Natural killer cell treated with Interleukin-12 subunit alpha and Interleukin-12 subunit beta and Interleukin-15 and Interleukin-18, amount 100 ng/mL, for 72 hours (primary cell): ENCODE results near the gene PLEKHA1. TPM values are rescaled to one million over a fixed set of nuclear protein-coding genes. Genes with fewer than 3 reads are reported as not detected.

Source experiments
- ATAC-seq, 2 donors: fragments of 150-1000 bp; cut with Tn5 transposase in 1 of 2; sonication (Bioruptor Pico), chemical (Tn5 transposase) in 1 of 2; 2 replicates each; pipeline ENCODE4 v1.10.0; 2021
- DNase-seq: peaks from one replicate; pipeline ENCODE4 v3.0.0; 2022; ENCODE audit warnings: low spot score
- H3K27ac Mint-ChIP-seq, 2 donors: 1 replicate in 1 of 2; 2 replicates in 1 of 2; pipeline ENCODE4 v1.8.0; 2022; ENCODE audit warnings: mixed read lengths in 2 of 2, mild to moderate bottlenecking in 1 of 2, moderate library complexity in 1 of 2
- H3K27me3 Mint-ChIP-seq, 2 donors: 1 replicate in 1 of 2; 2 replicates in 1 of 2; pipeline ENCODE4 v1.8.0; 2022; ENCODE audit warnings: mixed read lengths in 2 of 2
- H3K36me3 Mint-ChIP-seq: one replicate; pipeline ENCODE4 v1.8.0; 2022; ENCODE audit warnings: mixed read lengths
- H3K4me1 Mint-ChIP-seq, 2 donors: 1 replicate in 1 of 2; 2 replicates in 1 of 2; pipeline ENCODE4 v1.8.0; 2022; ENCODE audit warnings: low read depth in 2 of 2, mixed read lengths in 2 of 2, mild to moderate bottlenecking in 1 of 2
- H3K4me3 Mint-ChIP-seq: one replicate; pipeline ENCODE4 v1.8.0; 2022; ENCODE audit warnings: mixed read lengths
- H3K9me3 Mint-ChIP-seq: 2 replicates; pipeline ENCODE4 v1.8.0; 2022; ENCODE audit warnings: mixed read lengths
- total RNA-seq, 2 donors: library from RNA; stranded (reverse); gene quantifications; one replicate each; pipeline ENCODE4 v1.2.3, GENCODE V29; 2022

PLEKHA1 gene
- total RNA-seq, 2 donors from 2014 or later: 4.4 to 7.9 TPM

GRCh38 chr10:122354383-122354782, 20.1 kb upstream of the PLEKHA1 start:
- Mint-ChIP-seq H3K27me3 (peaks cover 0 to 6% of the 10 kb centered on the region in 2 donors), H3K36me3 (peaks cover 5% of the 10 kb centered on the region), H3K27ac (no peak overlapping the region), H3K4me3 (no peak overlapping the region), H3K4me1 (no peaks in the 10 kb centered on the region), H3K9me3 (peaks cover 3% of the 10 kb centered on the region)
- DNase-seq (no peak), ATAC-seq (no peak)

GRCh38 chr10:122357685-122358084, 16.8 kb upstream of the PLEKHA1 start:
- Mint-ChIP-seq H3K4me3 (no peak overlapping the region), H3K9me3 (peaks cover 3% of the 10 kb centered on the region), H3K27me3 (peaks cover 1 to 6% of the 10 kb centered on the region in 2 donors), H3K27ac (no peak overlapping the region), H3K36me3 (peaks cover 5% of the 10 kb centered on the region), H3K4me1 (no peaks in the 10 kb centered on the region)
- ATAC-seq (no peak), DNase-seq (no peak)

GRCh38 chr10:122359621-122360020, 14.9 kb upstream of the PLEKHA1 start:
- Mint-ChIP-seq H3K4me1 (no peaks in the 10 kb centered on the region), H3K36me3 (peaks cover 5% of the 10 kb centered on the region), H3K9me3 (peaks cover 3% of the 10 kb centered on the region), H3K27ac (no peak overlapping the region), H3K4me3 (no peak overlapping the region), H3K27me3 (peaks cover 6 to 13% of the 10 kb centered on the region in 2 donors)
- no peak for ATAC-seq
- no peak for DNase-seq

- peaks cover 0 to 3% of the 10 kb centered on the region in 2 donors for H3K4me1 Mint-ChIP-seq
- no peak overlapping the region for H3K27ac Mint-ChIP-seq
- H3K36me3 Mint-ChIP-seq: peaks cover 5% of the 10 kb centered on the region
- H3K27me3 Mint-ChIP-seq: peaks cover 6 to 18% of the 10 kb centered on the region in 2 donors
- ATAC-seq (no peak), DNase-seq (no peak)
- H3K4me3 Mint-ChIP-seq: no peak overlapping the region
- H3K9me3 Mint-ChIP-seq: peaks cover 3% of the 10 kb centered on the region
Observed at GRCh38 chr10:122361046-122361445, 13.5 kb upstream of the PLEKHA1 start.

- H3K36me3 Mint-ChIP-seq: peaks cover 5% of the 10 kb centered on the region
- H3K27me3 Mint-ChIP-seq: peaks cover 10 to 19% of the 10 kb centered on the region in 2 donors
- no peak overlapping the region for H3K27ac Mint-ChIP-seq
- H3K9me3 Mint-ChIP-seq: peaks cover 3% of the 10 kb centered on the region
- no peak for ATAC-seq
- peaks cover 0 to 3% of the 10 kb centered on the region in 2 donors for H3K4me1 Mint-ChIP-seq
- H3K4me3 Mint-ChIP-seq: no peak overlapping the region
- no peak for DNase-seq
Observed at GRCh38 chr10:122362031-122362592, 12.4 kb upstream of the PLEKHA1 start.

GRCh38 chr10:122362621-122363020, 11.9 kb upstream of the PLEKHA1 start:
- no peak overlapping the region for H3K27ac Mint-ChIP-seq
- ATAC-seq (no peak), DNase-seq (no peak)
- peaks cover 13 to 22% of the 10 kb centered on the region in 2 donors for H3K27me3 Mint-ChIP-seq
- peaks cover 0 to 3% of the 10 kb centered on the region in 2 donors for H3K4me1 Mint-ChIP-seq
- H3K36me3 Mint-ChIP-seq: peaks cover 5% of the 10 kb centered on the region
- H3K4me3 Mint-ChIP-seq: no peak overlapping the region
- H3K9me3 Mint-ChIP-seq: peaks cover 3% of the 10 kb centered on the region

GRCh38 chr10:122363311-122363710, 11.2 kb upstream of the PLEKHA1 start:
- Mint-ChIP-seq H3K27me3 (peaks cover 17 to 27% of the 10 kb centered on the region in 2 donors), H3K9me3 (peaks cover 3% of the 10 kb centered on the region), H3K36me3 (peaks cover under 1% of the 10 kb centered on the region), H3K4me1 (peaks cover 0 to 3% of the 10 kb centered on the region in 2 donors), H3K27ac (no peak overlapping the region), H3K4me3 (no peak overlapping the region)
- ATAC-seq (no peak), DNase-seq (no peak)

GRCh38 chr10:122363722-122364463, 10.6 kb upstream of the PLEKHA1 start:
- ATAC-seq: no peak
- H3K4me3 Mint-ChIP-seq: no peak overlapping the region
- peaks cover under 1% of the 10 kb centered on the region for H3K9me3 Mint-ChIP-seq
- peaks cover 0 to 3% of the 10 kb centered on the region in 2 donors for H3K4me1 Mint-ChIP-seq
- no peak overlapping the region for H3K27ac Mint-ChIP-seq
- no peaks in the 10 kb centered on the region for H3K36me3 Mint-ChIP-seq
- no peak for DNase-seq
- H3K27me3 Mint-ChIP-seq: peaks cover 17 to 27% of the 10 kb centered on the region in 2 donors

- no peak for ATAC-seq
- H3K4me3 Mint-ChIP-seq: no peak overlapping the region
- no peak overlapping the region for H3K27ac Mint-ChIP-seq
- no peak for DNase-seq
- H3K9me3 Mint-ChIP-seq: no peaks in the 10 kb centered on the region
- H3K4me1 Mint-ChIP-seq: peaks cover 5% of the 10 kb centered on the region in 2 donors
- H3K36me3 Mint-ChIP-seq: no peaks in the 10 kb centered on the region
- peaks cover 22 to 35% of the 10 kb centered on the region in 2 donors for H3K27me3 Mint-ChIP-seq
Observed at GRCh38 chr10:122368502-122369254, 5.8 kb upstream of the PLEKHA1 start.

- no peak for ATAC-seq
- Mint-ChIP-seq H3K36me3 (no peaks in the 10 kb centered on the region), H3K4me1 (peaks cover 21% of the 10 kb centered on the region in 2 donors), H3K4me3 (peak overlapping the region; percentile 89), H3K9me3 (no peaks in the 10 kb centered on the region), H3K27ac (peak overlapping the region; percentile 70 to 82), H3K27me3 (peaks cover 8 to 22% of the 10 kb centered on the region in 2 donors)
- no peak for DNase-seq
Observed at GRCh38 chr10:122373108-122373507, 1.4 kb upstream of the PLEKHA1 start.

- Mint-ChIP-seq H3K4me1 (peaks cover 21% of the 10 kb centered on the region in 2 donors), H3K9me3 (no peaks in the 10 kb centered on the region), H3K27ac (peak overlapping the region; percentile 70 to 82), H3K4me3 (peak overlapping the region; percentile 89), H3K36me3 (no peaks in the 10 kb centered on the region), H3K27me3 (peaks cover 8 to 22% of the 10 kb centered on the region in 2 donors)
- DNase-seq (no peak), ATAC-seq (no peak)
Observed at GRCh38 chr10:122373721-122374120, 787 bp upstream of the PLEKHA1 start.

GRCh38 chr10:122374859-122375678, 561 bp downstream of the PLEKHA1 start:
- ATAC-seq (peak; percentile 69 to 74), DNase-seq (peak; percentile 90)
- H3K4me1 Mint-ChIP-seq: peaks cover 26 to 31% of the 10 kb centered on the region in 2 donors
- no peaks in the 10 kb centered on the region for H3K9me3 Mint-ChIP-seq
- peaks cover 8 to 22% of the 10 kb centered on the region in 2 donors for H3K27me3 Mint-ChIP-seq
- no peaks in the 10 kb centered on the region for H3K36me3 Mint-ChIP-seq
- H3K27ac Mint-ChIP-seq: peak overlapping the region; percentile 89 to 95
- peak overlapping the region; percentile 99 for H3K4me3 Mint-ChIP-seq

GRCh38 chr10:122375679-122376160, 1.2 kb downstream of the PLEKHA1 start:
- Mint-ChIP-seq H3K4me3 (peak overlapping the region; percentile 99), H3K27me3 (peaks cover 5 to 18% of the 10 kb centered on the region in 2 donors), H3K4me1 (peaks cover 30 to 34% of the 10 kb centered on the region in 2 donors), H3K36me3 (no peaks in the 10 kb centered on the region), H3K9me3 (no peaks in the 10 kb centered on the region), H3K27ac (peak overlapping the region; percentile 89 to 95)
- DNase-seq: no peak
- no peak for ATAC-seq
